K562 (cell line): ENCODE results near the gene BIRC7. TPM values are rescaled to one million over a fixed set of nuclear protein-coding genes. Genes with fewer than 3 reads are reported as not detected.

ENCODE experiments used
- ATAC-seq: fragments of 200-7000 bp; cut with Tn5 transposase; 3 replicates; pipeline ENCODE4 v1.9.1; 2020; ENCODE audit warnings: moderate library complexity
- BruUV-seq: library from RNA; stranded (reverse); fragments of 400-500 nt; replicated peaks from 2 replicates; lab custom pipeline; 2021; lab: Mats Ljungman, UMichigan
- CTCF ChIA-PET: fragments of 300-600 bp; formaldehyde crosslinking; extraction: SDS; loops from one replicate; lab custom pipeline; 2021; ENCODE audit warnings: low intra/inter-chr PET ratio; lab: Yijun Ruan, JAX
- POLR2A ChIA-PET: fragments of 300-600, 350-650 bp; sonication (Branson Sonifier 250); formaldehyde crosslinking; extraction: SDS; loops from one replicate; lab custom pipeline; 2021; ENCODE audit warnings: antibody characterized with exemption, inconsistent platforms; lab: Yijun Ruan, JAX
- DNase-seq, 4 experiments: peaks; one replicate each; pipeline versions ENCODE4 v3.0.0 to v3.0.0-alpha.2; 2011 to 2018; ENCODE audit warnings: low spot score in 3 of 4, mixed read lengths in 3 of 4; ENCODE audit errors: extremely low read depth in 1 of 4
- FAIRE-seq: peaks from 2 replicates; lab custom pipeline; 2011; peaks lifted over from hg19 to GRCh38; lab: Jason Lieb, UNC
- H2AFZ ChIP-seq: 2 replicates; pipeline ENCODE4 v1.6.0; 2011; ENCODE audit warnings: low read depth, low read length, control low read depth, inconsistent platforms
- H3K27ac ChIP-seq: fragments of 200-600 bp; 3 replicates; pipeline ENCODE4 v1.8.0; 2011; ENCODE audit warnings: low read depth, mild to moderate bottlenecking, control low read depth, inconsistent platforms, low read length, moderate library complexity, mixed read lengths; ENCODE audit errors: extremely low read depth
- H3K27me3 ChIP-seq, 2 experiments: fragments of 300-600 bp in 1 of 2; 2 replicates in 1 of 2; 3 replicates in 1 of 2; pipeline versions ENCODE4 v1.6.0 to v1.8.0; 2011; ENCODE audit warnings: inconsistent platforms in 2 of 2, low read length in 2 of 2, mild to moderate bottlenecking in 1 of 2, mixed read lengths in 1 of 2, moderate library complexity in 1 of 2; ENCODE audit not compliant: control insufficient read depth in 2 of 2, insufficient read depth in 2 of 2
- H3K36me3 ChIP-seq: fragments of 300-600 bp; 3 replicates; pipeline ENCODE4 v1.8.0; 2011; ENCODE audit warnings: mild to moderate bottlenecking, low read length, inconsistent platforms; ENCODE audit not compliant: control insufficient read depth, insufficient read depth
- H3K4me1 ChIP-seq, 2 experiments: fragments of 200-600 bp in 1 of 2; replicated peaks in 1 of 2; 2 replicates in 1 of 2; 3 replicates in 1 of 2; pipeline versions ENCODE4 v1.5.1 to v1.8.0; 2011; ENCODE audit warnings: inconsistent platforms in 2 of 2, low read length in 2 of 2, mild to moderate bottlenecking in 1 of 2, mixed read lengths in 1 of 2, moderate library complexity in 1 of 2; ENCODE audit not compliant: control insufficient read depth in 2 of 2, insufficient read depth in 2 of 2
- H3K4me2 ChIP-seq: 2 replicates; pipeline ENCODE4 v1.6.1; 2011; ENCODE audit warnings: low read length, control low read depth, inconsistent platforms, mixed read lengths; ENCODE audit not compliant: insufficient read depth
- H3K4me3 ChIP-seq: fragments of 200-600 bp; sonication (generic), shearing (Covaris generic); 2 replicates; pipeline ENCODE4 v1.5.1; 2016; ENCODE audit warnings: control low read depth, inconsistent platforms
- H3K79me2 ChIP-seq: fragments of 200-600 bp; 3 replicates; pipeline ENCODE4 v1.8.0; 2011; ENCODE audit warnings: low read length, inconsistent platforms; ENCODE audit not compliant: control insufficient read depth, insufficient read depth
- H3K9ac ChIP-seq, 2 experiments: 2 replicates each; pipeline versions ENCODE4 v1.6.0 to v1.6.1; 2011; ENCODE audit warnings: low read depth in 2 of 2, low read length in 2 of 2, control low read depth in 1 of 2, inconsistent platforms in 1 of 2, mild to moderate bottlenecking in 1 of 2, mixed read lengths in 1 of 2; ENCODE audit not compliant: insufficient read depth in 1 of 2
- H3K9me1 ChIP-seq: one replicate; pipeline ENCODE4 v1.6.0; 2011; ENCODE audit warnings: inconsistent platforms, mild to moderate bottlenecking, low read length, moderate library complexity; ENCODE audit not compliant: control insufficient read depth, insufficient read depth
- H3K9me3 ChIP-seq: replicated peaks from 2 replicates; pipeline ENCODE4 v1.5.1; 2011; ENCODE audit warnings: low read depth, low read length, inconsistent platforms; ENCODE audit not compliant: control insufficient read depth, insufficient read depth
- H4K20me1 ChIP-seq: replicated peaks from 2 replicates; pipeline ENCODE4 v1.6.1; 2011; ENCODE audit warnings: low read length, inconsistent platforms, mixed read lengths; ENCODE audit not compliant: control insufficient read depth, insufficient read depth
- POLR2A ChIP-seq: fragments of 450-650 bp; conservative IDR thresholded peaks from 2 replicates; pipeline ENCODE4 v1.6.1; 2016
- POLR2AphosphoS5 ChIP-seq: IDR thresholded peaks from 2 replicates; pipeline ENCODE4 v1.6.1; 2011; ENCODE audit warnings: mild to moderate bottlenecking, low read depth, low read length, moderate library complexity; ENCODE audit not compliant: control insufficient read depth, insufficient read depth
- POLR2B ChIP-seq: fragments of 450-650 bp; IDR thresholded peaks from 2 replicates; pipeline ENCODE4 v1.6.1; 2018; ENCODE audit warnings: low read depth; ENCODE audit not compliant: partially characterized antibody
- SUPT5H ChIP-seq: fragments of 450-650 bp; IDR thresholded peaks from 2 replicates; pipeline ENCODE4 v1.6.1; 2016
- ZBTB5 ChIP-seq: fragments of 450-650 bp; IDR thresholded peaks from 2 replicates; pipeline ENCODE4 v1.6.1; 2017; ENCODE audit warnings: antibody characterized with exemption
- WGBS: fragments of 100-300 bp; shearing (Covaris generic); methylation state at CpG from one replicate; pipeline ENCODE4 v1.1.6; 2016; ENCODE audit warnings: low coverage, mixed read lengths; ENCODE audit not compliant: insufficient coverage; ENCODE audit errors: missing lambda C conversion rate; 5-methylcytosine and 5-hydroxymethylcytosine counted together
- in situ Hi-C: fragments of 300-500 bp; cut with MboI; formaldehyde crosslinking; loops from 4 replicates; pipeline ENCODE4 v1.15.0; 2018; ENCODE audit warnings: inconsistent platforms, mixed read lengths
- intact Hi-C: fragments of 100-400 bp; cut with micrococcal nuclease; formaldehyde crosslinking; loops from 2 replicates; pipeline ENCODE4 v1.14.2; 2022
- polyA plus RNA-seq, 8 experiments: library from polyadenylated mRNA; depleted of rRNA in 4 of 8; stranded (reverse) in 5 of 8; unstranded in 3 of 8; fragments of >200 nt; fragmentation: Nextera tagmentation in 2 of 8; fragmentation: Illumina TruSeq in 1 of 8; extraction: Ambion mirVana in 2 of 8; extraction: Trizol in 1 of 8; gene quantifications; 2 replicates each; pipeline versions ENCODE4 v1.2.1 to v1.2.3, GENCODE V29; 2011 to 2014; ENCODE audit warnings: inconsistent platforms in 1 of 8, missing spikeins in 1 of 8
- total RNA-seq, 7 experiments: library from RNA; depleted of rRNA in 6 of 7; stranded (reverse); fragments of >200 nt in 6 of 7; fragmentation: Illumina TruSeq in 2 of 7; extraction: Trizol in 2 of 7; gene quantifications; 2 replicates each; pipeline versions ENCODE4 v1.2.1 to v1.2.3, GENCODE V29; 2011 to 2021; ENCODE audit warnings: low replicate concordance in 1 of 7

The BIRC7 gene
- total and polyA plus RNA-seq, 9 of the 15 experiments (the other 6 are each of a cell fraction or from before 2014, with no cell fraction given): 0.14 to 0.19 (median 0.16) TPM; not detected in 5

GRCh38 chr20:63194007-63194796 is 41.5 kb upstream of the BIRC7 start:
- peaks cover 50% of the 10 kb centered on the region for H4K20me1 ChIP-seq
- ChIA-PET CTCF (no interaction called here), POLR2A (interaction anchor here (0.7 to 1.5 kb wide), 4 partner anchors 9 to 25 kb away, joined by 3 to 5 read pairs (median 4); no protein-coding TSS in a partner anchor)
- no peak overlapping the region for H3K9ac ChIP-seq
- no peak overlapping the region for H3K4me2 ChIP-seq
- H3K9me3 ChIP-seq: no peaks in the 10 kb centered on the region
- peaks cover 43% of the 10 kb centered on the region for H3K36me3 ChIP-seq
- H3K4me1 ChIP-seq: peaks cover 8 to 15% of the 10 kb centered on the region in 2 experiments; a peak in 4 of 5 replicates
- in situ Hi-C loops: no loop called here
- peaks cover 5% of the 10 kb centered on the region for H3K9me1 ChIP-seq
- no peak for DNase-seq
- 65% methylated on average over 14 of the region's 14 CpGs for WGBS
- no peak for FAIRE-seq
- no TSS peak for BruUV-seq
- intact Hi-C loops: no loop called here
- H3K27ac ChIP-seq: no peak overlapping the region
- no peak overlapping the region for H2AFZ ChIP-seq
- no peak overlapping the region for H3K4me3 ChIP-seq
- TF ChIP-seq POLR2A (peak; percentile 49; the same call in 1 of the 2 replicates), SUPT5H (0 out of 2 replicates have a peak, but pooled peaks have one; percentile 37), POLR2AphosphoS5 (peak; percentile 17; the same call in 1 of the 2 replicates), ZBTB5 (no peak), POLR2B (peak; percentile 33)
- peaks cover 0 to 4% of the 10 kb centered on the region in 2 experiments; a peak in 1 of 5 replicates for H3K27me3 ChIP-seq
- H3K79me2 ChIP-seq: peaks cover 34% of the 10 kb centered on the region
- no peak for ATAC-seq
